DOHH2 (cell line): Measurements from ENCODE around the gene SMARCD2.

Experiments used
- EZH2phosphoT487 ChIP-seq: fragments of 200-600 bp; sonication (generic); IDR thresholded peaks from 2 replicates; pipeline ENCODE4 v1.6.1; 2017; ENCODE audit warnings: borderline replicate concordance, mild to moderate bottlenecking, antibody characterized with exemption, low read length, moderate library complexity, mixed read lengths
- TF ChIP-seq, protein P1 (sequence below): fragments of 200-600 bp; sonication (generic); IDR thresholded peaks from one replicate; pipeline ENCODE4 v1.5.1; 2014; ENCODE audit warnings: antibody characterized with exemption, mild to moderate bottlenecking, low read depth, low read length; ENCODE audit not compliant: poor library complexity, severe bottlenecking

DNA sequence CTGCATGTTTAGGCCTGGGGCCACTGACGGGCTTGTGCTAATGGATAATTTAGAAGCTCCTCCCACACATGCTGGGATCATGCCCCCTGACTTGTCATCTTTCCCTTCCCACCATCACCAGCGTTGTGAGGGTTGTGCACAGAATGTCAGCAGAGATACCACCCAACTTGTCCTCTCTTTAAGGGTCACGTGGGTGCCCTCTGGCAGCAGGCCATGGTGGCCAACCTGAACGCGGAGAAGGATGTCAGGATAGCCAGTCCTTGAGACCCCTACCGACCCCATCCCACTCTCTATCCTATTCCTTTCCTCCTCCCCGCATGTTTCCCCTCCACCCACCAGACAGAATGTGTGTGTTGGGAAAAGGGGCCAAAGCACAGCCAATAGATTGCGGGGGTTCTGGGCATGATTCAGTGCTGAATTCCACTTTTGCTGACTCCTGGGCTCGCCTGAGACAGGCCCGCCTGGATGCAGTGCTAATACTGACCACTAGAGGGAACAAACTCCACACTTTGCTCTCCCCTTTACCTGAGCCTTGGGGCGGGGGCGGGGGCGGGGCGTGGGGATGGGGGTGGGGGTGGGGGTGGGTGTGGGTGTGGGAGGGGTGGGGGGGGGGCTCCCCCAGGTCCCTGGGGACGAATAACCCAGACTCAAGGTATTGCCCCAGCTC lies 39.6 kb upstream of the SMARCD2 start, which contains the start of gene GH2:
- TF ChIP-seq, protein P1, sequence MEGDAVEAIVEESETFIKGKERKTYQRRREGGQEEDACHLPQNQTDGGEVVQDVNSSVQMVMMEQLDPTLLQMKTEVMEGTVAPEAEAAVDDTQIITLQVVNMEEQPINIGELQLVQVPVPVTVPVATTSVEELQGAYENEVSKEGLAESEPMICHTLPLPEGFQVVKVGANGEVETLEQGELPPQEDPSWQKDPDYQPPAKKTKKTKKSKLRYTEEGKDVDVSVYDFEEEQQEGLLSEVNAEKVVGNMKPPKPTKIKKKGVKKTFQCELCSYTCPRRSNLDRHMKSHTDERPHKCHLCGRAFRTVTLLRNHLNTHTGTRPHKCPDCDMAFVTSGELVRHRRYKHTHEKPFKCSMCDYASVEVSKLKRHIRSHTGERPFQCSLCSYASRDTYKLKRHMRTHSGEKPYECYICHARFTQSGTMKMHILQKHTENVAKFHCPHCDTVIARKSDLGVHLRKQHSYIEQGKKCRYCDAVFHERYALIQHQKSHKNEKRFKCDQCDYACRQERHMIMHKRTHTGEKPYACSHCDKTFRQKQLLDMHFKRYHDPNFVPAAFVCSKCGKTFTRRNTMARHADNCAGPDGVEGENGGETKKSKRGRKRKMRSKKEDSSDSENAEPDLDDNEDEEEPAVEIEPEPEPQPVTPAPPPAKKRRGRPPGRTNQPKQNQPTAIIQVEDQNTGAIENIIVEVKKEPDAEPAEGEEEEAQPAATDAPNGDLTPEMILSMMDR = peak; percentile 71
- no peak for TF ChIP-seq EZH2phosphoT487
